Measurements from ENCODE around the gene NUB1.

The NUB1 gene

DNA sequence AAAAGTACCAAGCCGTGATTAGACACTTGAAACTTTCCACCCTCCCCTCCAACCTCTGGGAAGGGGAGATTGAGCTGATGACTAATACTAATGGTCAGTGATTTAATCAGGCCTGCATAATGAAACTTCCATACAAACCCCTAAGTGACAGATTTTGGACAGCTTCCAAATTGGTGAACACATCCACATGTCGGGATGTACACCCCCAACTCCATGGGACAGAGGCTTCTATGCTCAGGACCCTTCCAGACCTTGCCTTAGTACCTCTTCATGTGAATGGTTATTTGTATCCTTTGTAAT lies 4.8 kb downstream of the NUB1 start:
- no peak for DNase-seq (ENCODE audit: low read depth)

DNA sequence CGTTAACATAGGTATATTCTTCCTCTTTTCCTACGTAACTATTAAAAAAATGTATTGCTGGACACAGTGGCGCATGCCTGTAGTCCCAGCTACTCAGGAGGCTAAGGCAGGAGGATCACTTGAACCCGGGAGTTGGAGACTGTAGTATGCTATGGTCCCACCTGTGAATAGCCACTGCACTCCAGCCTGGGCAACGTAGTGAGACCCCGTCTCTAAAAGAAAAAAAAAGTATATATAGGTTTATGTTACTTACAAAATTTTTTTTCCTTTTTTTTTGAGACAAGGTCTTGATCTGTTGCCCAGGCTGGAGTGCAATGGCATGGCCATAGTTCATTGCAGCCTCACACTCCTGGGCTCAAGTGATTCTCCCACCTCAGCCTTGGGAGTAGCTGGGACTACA lies 5.6 kb downstream of the NUB1 start:
- DNase-seq (ENCODE audit: low read depth): no peak

DNA sequence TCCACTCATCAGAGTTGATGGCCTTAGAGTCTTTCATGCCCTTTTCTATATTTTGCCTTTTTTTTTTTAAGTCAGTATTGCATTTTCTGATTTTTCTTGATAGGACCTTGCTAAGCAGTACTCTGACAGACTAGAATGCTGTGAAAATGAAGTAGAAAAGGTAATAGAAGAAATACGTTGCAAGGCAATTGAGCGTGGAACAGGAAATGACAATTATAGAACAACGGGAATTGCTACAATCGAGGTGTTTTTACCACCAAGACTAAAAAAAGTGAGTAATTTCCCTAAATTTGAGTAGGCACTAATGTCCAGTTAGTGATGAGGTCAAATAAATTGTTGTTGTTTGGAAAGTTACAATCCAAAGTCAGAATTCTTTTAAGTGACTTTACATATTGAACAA lies 7.4 kb downstream of the NUB1 start:
- no peak for DNase-seq (ENCODE audit: low read depth)

DNA sequence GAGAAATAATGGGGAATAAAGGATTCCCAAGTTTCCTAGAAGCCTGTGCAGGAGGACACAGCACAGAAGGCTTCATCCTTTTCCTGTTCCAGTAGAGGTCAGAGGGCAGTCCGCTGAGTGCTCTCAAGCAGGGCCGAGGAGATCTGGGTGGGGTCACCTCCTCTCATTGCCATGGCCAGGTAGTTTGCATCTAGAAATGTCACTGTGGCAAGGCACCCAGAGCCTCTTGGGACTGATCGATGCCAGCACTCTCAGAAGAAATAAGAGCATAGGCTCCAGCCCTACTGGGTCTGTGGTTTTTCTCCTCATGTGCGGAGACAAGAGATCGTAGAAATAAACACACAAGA lies 7.9 kb downstream of the NUB1 start:
- DNase-seq (ENCODE audit: low read depth): no peak

DNA sequence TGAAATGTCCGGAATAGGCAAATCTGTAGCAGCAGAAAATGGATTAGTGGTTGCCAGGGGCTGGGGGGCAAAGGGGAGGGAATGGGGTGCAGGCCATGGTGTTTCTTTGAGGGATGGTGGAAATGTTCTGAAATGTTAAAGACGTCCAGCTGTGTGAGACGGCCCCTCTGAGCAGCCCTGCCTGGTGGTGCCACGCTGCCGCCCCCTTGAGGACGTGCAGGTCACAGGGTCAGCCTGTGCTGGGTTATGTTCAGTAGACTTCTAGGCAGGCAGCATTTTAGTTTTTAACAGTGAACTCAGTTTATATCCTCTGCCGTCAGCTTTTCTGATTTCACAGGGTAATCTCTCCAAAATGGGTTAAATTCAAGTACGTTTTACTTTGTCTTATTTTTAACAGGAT lies 9.4 kb downstream of the NUB1 start:
- DNase-seq (ENCODE audit: low read depth): no peak

DNA sequence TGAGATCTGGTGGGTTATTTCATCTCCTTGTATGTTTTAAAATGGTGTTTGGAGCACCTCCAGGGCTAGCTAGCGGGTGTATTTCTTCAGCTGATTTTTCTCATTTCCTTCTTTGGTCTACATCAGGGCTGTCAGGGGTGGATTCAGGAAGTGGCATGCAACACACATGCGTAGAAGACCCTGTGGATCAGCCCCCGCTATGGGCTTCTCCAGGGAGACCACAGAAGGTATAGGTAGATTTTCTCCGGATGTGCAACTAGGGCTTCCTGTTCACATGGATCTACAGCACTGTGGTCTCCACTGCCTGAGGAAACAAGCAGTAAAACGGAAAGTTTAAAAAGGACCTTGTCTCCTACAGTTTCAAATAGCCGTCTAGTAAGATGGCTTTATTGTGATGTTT lies 10.4 kb downstream of the NUB1 start:
- peak; percentile 45 for DNase-seq (ENCODE audit: low read depth)

DNA sequence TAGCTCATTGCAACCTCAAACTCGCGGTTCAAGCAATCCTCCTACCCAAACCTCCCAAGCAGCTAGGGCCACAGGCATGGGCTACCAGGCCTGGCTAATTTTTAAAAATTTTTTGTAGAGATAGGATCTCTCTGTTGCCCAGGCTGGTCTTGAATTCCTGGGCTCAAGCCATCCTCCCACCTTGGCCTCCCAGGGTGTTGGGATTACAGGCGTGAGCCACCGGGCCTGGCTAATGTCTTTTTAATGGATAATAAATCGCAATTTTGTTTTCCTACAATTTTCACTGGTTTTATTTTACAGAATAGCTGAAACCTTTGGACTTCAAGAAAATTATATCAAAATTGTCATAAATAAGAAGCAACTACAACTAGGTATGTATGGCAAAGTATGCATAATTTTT lies 10.9 kb downstream of the NUB1 start:
- no peak for DNase-seq (ENCODE audit: low read depth)

DNA sequence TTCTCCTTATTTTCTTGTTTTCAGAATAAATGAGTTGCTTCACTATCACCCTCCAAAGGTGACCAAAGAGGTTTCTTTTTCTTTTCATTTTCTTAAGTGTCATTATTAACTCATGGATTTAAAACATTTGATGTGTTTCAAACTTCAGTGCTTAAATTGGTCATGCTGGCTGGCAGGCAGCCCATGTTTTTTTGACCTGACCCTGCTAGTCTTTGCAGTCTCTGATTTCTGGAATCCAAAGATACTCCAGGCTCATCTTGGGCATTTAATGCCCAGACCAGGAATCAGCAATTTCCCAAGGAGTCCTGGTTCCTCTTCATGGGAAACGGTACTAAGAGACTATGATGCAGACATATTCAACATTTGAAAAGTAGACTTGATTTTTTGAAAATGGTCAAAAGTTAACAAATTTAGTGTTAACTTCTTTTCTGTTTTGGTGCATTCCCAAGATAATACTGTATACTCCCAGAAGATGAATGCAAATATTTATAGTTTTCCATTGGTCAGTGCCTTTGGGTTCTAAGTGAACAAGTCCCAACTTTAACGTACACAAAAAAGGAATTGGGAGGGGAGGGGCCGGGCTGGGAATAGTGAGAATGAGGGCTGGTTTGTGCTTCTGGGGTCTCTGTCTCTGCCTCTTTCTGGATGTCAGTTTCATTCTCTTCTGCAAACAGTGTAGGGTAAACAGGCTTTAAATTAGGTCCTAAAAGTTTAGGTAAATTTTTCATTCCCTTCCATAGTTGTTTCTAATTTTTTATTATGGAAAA lies 19.8 kb downstream of the NUB1 start:
- no peak for DNase-seq (ENCODE audit: low read depth)

DNA sequence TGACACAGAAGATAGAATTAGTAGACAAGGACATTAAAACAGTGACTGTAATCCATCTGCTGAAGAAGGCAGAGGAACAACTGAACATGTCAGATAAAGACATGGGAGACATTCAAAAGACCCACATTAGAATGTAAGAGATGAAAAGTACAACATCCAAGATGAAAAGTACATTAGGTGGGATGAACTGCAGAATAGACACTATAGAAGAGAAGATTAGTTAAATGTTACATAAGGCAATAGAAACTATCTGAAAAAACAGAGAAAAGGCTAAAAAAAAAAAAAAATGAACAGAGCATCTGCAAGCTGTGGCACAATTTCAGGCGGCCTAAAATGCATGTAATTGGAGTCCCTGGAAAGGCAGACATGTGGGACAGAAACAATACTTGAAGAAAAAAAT lies 21.6 kb downstream of the NUB1 start:
- DNase-seq (ENCODE audit: low read depth): no peak

DNA sequence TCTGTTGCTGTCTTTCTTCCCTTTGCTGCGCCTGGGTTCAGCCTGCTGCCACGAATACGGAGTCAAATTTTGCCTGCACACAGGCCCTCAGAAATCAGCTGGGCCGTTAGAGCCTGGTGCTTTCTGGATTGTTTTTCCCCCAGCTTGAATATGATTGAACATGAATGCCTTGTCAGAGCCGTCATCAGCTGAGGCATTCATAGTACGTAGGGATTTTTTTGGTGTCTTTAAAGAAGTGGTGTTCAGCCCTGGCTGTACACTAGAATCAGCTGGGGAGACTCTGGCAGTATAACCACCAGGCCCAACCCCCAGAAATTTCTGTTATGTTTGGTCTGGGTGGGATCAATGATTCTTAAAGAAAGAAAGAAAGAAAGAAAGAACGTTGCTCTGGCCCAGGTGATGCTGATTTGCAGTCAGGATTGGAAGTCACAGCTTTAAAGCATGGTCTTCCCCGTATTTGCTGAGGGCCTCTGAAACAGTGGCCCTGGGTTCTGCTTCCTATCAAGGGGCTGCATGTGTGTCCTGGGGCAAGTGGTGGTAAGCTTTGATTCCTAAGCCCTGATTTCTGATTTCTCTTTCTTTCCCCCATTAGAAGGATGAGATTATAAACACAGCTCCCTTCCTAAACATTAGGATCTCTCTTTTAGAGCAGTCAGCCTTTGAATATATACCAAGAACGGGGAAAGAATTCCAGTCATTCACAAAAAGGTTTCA lies 24.7 kb downstream of the NUB1 start:
- no peak for DNase-seq (ENCODE audit: low read depth)

DNA sequence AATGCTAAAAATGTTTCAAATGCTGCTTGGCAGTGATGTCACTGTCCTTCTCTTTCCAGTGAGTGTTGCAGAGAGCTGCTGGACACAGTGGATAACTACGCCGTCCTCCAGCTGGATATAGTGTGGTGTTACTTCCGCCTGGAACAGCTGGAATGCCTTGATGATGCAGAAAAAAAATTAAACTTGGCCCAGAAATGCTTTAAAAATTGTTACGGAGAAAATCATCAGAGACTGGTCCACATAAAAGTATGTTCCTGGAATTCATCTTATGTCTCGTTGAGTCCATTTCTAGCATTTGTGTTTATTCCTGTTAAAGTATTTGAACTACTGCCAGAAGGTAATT lies 25.2 kb downstream of the NUB1 start:
- no peak for DNase-seq (ENCODE audit: low read depth)

DNA sequence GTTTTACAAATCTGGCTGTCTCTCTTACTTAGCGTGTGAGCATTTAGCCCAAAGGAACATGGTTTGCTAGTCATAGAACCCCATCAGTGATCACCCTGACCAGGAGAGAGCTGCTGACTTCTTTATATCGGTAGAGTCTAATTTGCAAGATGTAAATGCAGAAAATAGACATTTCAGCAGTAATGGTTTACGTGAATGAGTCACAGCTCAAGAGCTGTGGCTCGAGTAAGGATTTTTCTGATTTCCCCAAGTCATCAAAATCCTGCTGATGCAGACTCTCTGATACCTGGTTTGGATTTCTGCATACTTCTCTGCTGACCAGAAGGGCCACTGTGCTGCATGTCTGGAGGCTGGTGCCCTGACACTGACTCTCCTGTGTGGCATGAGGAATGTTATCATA lies 25.7 kb downstream of the NUB1 start:
- no peak for DNase-seq (ENCODE audit: low read depth)

DNA sequence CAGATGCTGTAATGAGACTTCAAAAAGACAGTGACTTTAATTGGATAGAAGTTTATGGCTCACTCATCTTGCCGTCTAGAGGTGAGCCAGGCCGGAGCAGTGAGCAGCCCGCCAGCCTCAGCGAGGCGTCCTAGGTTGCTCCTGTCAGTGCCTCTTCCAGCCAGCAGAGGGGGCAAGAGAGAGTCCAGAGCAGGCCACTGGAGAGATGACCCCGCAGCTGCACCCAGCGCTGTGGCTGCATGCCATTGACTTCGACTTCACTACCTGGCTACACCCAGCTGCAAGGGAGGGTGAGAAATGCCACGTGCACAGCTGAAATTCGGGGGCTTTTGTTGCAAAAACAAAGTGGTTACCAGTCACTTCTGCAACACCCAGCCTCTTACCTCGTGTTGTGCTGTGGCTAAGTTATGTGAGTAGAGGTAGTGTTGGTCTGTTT lies 26.5 kb downstream of the NUB1 start:
- DNase-seq (ENCODE audit: low read depth): peak; percentile 63

DNA sequence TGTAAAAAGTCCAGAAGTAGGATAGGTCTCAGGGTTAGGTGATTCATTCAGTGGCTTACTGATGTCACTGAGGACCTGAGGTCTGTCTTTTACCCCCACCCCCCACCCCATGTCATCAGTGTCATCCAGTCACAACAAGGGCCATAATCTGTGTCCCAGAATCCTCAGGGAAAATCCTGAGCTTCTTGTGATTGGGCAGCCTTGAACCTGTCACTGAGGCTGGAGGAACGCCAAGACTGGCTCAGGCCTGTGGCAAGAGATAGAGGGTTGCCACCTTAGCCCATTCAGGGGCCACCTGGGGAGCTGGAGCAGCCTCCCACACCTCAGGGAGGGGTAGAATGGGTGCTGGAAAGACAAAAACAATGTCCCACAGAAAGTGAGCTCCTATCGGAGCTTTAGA lies 29.7 kb downstream of the NUB1 start:
- no peak for DNase-seq (ENCODE audit: low read depth)

DNA sequence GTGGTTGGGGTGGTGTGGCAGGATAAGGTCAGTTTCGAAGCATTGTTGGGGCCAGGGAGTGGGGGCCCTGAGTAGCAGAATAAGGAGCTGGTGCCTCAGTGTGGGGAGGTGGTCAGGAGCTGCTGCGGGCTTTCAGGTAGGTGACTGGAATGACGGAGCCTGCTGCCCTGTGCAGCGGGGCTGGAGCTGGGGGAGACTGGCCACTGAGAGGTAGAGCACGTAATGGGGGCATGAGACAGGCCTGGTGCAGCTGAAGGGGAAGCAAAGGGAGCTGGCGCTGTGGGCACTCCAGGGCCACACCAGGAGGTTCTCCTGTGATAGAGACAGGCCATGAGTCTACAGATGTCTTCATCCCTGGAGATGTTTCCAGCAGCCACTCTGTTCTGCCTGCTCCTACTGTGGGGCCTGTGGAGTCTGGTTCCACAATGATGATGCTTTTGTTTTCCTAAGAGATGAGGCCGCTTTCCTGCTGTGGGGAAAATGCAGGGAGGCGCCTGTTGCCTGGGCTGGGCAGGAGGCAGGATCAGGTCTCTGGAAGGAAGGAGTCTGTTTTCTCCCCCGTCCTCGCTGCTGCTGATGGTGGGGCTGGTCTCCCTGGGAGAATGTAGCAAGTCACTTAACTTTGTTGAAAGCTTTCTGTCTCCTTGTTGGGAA lies 31.1 kb downstream of the NUB1 start:
- DNase-seq (ENCODE audit: low read depth): no peak

DNA sequence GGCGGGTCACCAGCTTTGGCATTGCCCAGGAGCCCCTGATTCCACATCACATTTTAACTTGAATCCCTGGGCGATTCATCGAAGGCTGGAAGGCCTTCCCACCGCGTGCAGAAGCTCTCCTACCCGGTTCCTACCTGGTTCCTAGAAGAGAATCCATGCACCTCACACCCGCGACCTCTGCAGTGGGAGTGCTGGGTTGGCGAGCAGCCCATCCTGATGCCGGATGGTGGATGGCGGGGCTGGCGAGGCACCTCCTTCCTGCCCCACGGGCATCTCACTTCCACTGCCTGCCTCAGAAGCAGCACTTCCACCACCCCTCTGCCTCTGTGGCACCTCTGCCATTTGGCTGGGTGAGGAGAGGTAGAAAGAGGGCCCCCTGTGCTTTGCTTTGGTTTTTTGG lies 32.0 kb downstream of the NUB1 start:
- no peak for DNase-seq (ENCODE audit: low read depth)

DNA sequence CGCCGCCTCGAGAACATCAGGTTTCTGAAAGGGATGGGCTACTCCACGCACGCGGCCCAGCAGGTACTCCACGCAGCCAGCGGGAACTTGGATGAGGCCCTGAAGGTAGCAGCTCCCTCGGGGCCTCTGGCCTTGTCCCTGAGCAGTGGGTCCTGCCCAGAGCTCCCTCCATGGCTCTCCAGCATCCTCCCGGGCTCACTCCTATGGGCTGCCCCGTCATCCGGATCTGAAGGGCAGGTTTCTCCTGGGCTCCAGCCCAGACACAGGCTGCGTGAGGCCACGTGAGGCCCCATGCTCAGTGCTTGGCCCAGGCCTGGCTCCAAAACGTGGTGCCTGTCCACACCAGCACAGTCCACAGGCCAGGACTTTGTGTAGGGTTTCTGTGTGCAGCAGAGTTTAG lies 32.5 kb downstream of the NUB1 start:
- DNase-seq (ENCODE audit: low read depth): no peak

DNA sequence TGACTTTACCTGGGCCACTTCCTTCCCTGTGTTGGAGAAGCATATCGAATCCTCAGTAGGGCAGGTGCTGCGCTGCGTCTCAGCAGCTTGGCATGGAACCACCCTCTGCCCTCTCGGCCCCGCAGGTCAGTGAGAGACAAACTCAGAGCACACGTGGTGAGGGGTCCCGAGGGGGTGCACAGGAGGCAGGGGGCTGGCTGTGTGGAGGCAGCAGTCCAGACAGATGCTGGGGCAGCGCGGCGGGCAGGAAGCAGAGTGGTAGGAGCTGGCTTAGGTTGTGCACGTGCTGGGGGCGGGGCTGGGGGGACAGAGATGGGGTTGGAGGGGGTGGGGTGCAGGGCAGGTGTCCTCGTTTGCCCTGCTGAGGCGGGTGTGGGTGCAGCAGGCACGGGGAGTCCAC lies 33.1 kb downstream of the NUB1 start:
- DNase-seq (ENCODE audit: low read depth): no peak

DNA sequence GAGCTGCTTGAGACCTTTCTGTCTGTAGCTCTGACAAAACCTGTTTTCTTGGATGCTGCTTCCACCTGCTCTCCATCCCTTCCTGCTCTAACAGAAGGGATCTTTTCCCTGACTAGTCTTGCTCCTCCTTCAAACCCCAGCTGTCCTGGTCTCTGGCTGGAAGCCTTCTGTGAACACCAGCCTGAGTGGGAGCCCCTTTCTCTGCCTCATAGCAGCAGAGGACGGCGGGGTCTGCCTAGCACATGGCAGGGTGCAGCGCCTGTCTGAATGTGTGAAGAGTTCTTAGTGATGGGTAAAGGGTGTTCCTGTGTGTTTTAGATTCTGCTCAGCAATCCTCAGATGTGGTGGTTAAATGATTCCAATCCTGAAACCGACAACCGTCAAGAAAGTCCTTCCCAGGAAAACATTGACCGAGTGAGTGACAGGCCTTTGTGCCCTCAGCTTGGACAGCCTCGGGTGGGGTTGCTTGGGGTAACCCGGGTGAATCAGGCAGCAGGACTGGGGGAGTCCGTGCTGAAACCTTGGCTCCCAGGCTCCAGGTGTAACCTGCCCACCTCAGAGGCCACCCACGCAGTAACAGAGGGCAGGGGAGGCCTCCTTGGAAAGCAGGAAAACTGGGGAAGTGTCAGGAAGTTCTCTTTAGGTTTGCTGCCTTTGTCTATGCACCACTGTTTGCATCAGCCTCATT lies 34.1 kb downstream of the NUB1 start:
- no peak for DNase-seq (ENCODE audit: low read depth)

DNA sequence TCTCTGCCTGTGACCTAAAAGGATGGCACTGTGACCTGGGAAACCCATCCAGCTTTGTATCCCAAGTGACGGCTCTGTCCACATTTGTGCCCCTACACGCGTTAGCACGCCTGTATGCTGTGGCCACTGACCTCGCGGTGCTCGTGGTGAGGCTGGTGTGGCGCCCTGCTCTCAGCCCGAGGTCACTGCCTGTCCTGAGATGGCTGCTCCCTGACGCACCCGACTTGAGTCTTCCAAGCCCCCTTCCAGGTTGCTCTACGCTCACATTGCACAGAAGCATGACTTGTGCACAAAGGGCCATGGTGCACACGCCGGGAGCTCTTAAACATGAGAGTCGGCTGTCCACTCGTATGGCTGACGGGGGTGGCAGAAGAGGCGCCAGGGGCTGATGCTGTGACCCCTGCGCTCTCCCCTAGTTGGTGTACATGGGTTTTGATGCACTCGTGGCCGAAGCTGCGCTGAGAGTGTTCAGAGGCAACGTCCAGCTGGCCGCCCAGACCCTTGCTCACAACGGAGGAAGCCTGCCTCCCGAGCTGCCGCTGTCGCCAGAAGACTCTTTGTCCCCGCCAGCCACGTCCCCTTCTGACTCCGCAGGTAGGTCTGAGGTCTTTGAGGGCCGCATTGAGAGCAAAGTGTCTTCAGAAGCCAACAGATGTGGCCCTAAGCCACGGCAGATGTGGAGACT lies 34.7 kb downstream of the NUB1 start:
- no peak for DNase-seq (ENCODE audit: low read depth)

DNA sequence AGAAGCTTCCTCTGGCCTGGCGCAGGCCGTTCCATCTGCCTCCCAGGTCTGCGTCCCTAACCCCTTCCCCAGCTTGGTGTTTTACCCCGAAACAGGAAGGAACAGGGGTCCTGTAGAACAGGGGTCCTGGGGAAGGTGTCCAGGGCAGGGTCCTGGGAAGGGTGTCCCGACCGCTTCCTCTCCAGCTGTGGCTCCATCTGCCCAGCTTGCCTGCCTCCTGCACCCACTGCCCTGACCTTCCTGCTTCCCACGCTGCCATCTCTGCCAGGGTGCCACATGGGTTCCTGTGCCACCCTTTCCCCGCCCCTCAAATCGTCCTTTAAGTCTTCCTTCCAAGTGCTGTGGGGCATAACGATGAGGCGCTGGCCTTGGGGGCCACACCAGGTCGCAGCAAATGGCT lies 35.8 kb downstream of the NUB1 start:
- no peak for DNase-seq (ENCODE audit: low read depth)

DNA sequence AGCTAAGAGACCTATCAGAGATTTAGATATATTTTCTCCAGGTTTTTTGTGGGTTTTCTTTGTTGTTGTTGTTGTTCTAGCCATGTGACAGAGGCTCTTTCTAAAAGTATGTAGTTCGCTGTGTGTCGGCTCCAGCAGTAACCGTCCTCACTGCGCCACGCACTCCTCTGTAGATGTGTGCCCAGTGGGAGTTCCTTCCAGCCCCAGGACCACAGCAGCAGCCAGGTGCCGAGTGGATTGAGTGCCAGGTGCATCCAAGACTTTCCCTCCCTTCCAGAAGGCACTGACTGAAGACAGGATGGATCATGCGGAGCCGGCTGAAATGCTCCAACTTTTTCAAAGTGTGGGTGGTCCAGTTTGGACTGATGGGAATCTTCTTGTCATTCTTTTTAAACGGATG lies 36.4 kb downstream of the NUB1 start:
- no peak for DNase-seq (ENCODE audit: low read depth)

Data from T follicular helper cell (primary cell).